IPS-15b (cell line): ENCODE measurements around the gene PCGF2.

ENCODE experiments used
- H3K27me3 ChIP-seq: one replicate; pipeline ENCODE4 v1.6.1; 2013; ENCODE audit warnings: low read length; ENCODE audit not compliant: control insufficient read depth, insufficient read depth
- H3K36me3 ChIP-seq: one replicate; pipeline ENCODE4 v1.6.1; 2013; ENCODE audit warnings: low read length; ENCODE audit not compliant: control insufficient read depth, insufficient read depth
- H3K4me1 ChIP-seq: one replicate; pipeline ENCODE4 v1.6.1; 2013; ENCODE audit warnings: mild to moderate bottlenecking, low read length; ENCODE audit not compliant: control insufficient read depth, insufficient read depth
- H3K4me3 ChIP-seq: one replicate; pipeline ENCODE4 v1.5.1; 2013; ENCODE audit warnings: low read depth, low read length
- H3K9ac ChIP-seq: one replicate; pipeline ENCODE4 v1.6.1; 2013; ENCODE audit warnings: low read depth, mild to moderate bottlenecking, low read length
- H3K9me3 ChIP-seq: one replicate; pipeline ENCODE4 v1.6.1; 2013; ENCODE audit warnings: mild to moderate bottlenecking, low read length; ENCODE audit not compliant: control insufficient read depth, insufficient read depth

Gene PCGF2

DNA sequence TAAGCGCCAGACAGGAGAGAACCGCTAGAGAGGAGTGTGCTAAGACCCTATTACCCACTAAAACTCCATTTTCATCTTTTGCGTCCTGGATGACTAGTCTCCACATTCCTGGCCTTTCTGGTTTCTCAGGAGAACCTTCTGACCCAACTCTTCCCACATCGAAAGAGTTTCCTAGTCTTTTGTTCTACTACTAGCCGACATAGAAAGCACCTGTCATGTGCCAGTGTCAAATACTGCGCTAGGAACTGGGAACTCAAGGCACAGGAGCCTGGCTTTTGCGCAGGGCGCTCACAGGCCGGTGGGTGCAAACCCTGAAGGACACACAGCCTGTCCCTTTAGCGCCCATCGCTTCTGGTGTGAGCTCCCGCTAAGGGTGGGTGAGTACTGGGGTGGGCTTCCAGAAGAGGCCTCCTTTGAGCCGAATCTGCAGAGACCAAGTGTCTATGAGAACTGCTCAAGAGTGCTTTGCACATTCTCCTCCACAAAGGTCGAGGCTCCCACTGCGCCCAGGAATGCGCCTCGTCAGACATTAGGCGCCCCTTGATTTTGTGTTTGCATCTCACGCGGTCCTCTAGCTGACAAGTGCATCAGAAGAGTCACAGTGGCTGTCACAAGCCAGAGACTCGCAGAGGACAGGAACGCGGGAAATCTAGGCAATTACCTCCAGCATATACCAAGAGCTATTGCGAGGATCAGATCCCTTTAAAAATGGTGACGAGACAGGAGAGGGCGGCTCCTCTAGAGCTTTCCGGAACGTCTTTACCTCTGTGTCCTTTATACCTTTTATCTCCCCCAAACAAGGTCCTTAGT is 2.4 kb upstream of the PCGF2 start:
- Histone ChIP-seq H3K4me3 (peak overlapping the region; percentile 98), H3K4me1 (peaks cover 10% of the 10 kb centered on the region), H3K36me3 (peaks cover 6% of the 10 kb centered on the region), H3K9me3 (no peaks in the 10 kb centered on the region), H3K9ac (peak overlapping the region; percentile 18), H3K27me3 (peaks cover 14% of the 10 kb centered on the region)

DNA sequence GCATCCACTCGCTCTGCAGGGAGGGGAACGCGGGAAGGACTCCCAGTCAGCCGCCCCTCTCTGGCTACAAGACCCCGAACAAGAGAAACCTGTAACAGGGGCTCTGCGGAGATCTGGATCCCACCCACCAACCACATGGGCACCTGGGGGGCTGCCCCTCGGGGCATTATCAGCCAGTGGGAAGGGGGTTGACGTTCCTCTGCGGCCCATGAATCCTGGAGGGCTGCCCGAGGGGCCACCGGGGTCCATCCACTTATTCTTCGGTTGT is 1.8 kb upstream of the PCGF2 start:
- H3K27me3 ChIP-seq = peaks cover 14% of the 10 kb centered on the region
- H3K9me3 ChIP-seq = no peaks in the 10 kb centered on the region
- H3K36me3 ChIP-seq = peaks cover 6% of the 10 kb centered on the region
- H3K4me3 ChIP-seq = peak overlapping the region; percentile 98
- H3K9ac ChIP-seq = peak overlapping the region; percentile 18
- peaks cover 12% of the 10 kb centered on the region for H3K4me1 ChIP-seq

DNA sequence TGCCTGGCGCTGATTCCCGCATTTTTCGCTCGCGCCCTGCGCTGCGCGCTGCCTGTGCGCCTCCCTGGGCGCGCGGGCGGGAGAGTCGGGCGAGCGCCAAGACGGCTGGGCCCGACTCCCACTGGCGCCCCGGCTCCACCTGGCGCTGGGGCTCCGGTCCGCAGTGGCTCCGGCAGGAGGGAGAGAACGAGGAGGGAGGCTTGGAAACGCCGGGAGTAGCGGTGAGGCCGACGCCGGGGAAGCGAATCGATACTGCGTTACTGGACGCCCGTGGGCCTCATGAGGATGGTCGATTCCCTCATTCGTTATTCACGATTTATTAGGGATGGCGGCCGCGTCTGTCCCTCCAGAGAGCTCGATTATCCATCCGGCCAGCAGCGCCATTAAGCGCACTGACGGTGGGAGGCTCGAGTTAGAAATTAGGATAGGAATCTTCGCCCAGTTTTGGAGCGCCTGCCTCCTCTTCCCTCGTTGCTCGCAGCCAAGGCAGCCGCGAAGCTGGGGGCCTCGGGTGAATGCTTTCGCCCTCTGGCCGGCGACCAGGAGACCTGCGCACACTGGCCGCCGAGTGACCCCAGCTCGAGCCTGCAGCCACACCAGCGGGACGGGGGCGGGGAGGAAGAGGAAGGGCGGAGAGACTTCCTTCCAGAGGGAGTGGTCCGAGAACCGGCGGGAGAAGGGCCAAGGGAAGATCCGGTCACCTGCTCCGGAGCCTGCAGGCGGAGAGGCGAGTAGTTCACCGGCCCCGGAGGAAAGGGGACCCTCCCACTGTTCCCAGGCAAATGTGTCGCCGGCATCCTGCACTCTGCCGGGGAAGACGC is 1.3 kb upstream of the PCGF2 start:
- no peaks in the 10 kb centered on the region for H3K9me3 ChIP-seq
- peak overlapping the region; percentile 98 for H3K4me3 ChIP-seq
- peaks cover 14% of the 10 kb centered on the region for H3K27me3 ChIP-seq
- H3K36me3 ChIP-seq = peaks cover under 1% of the 10 kb centered on the region
- peak overlapping the region; percentile 73 for H3K9ac ChIP-seq
- H3K4me1 ChIP-seq = peaks cover 12% of the 10 kb centered on the region

DNA sequence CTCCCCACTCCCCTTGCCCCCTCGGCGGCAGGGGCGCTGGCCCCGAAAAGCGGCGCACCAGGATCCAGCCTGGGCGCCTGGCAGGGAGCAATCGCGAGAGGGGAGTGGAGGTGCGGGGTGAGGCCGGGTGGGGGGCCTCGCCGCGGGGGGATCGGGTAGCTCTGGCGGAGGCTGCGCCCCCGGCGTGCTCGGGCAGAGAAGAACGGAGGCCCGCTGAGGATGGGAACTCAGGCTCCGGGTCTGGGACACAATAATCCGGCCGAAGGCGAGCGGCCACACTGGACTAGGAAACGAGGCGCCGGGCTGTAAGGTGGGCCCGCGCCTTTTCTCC is 721 bp upstream of the PCGF2 start:
- Histone ChIP-seq H3K27me3 (peaks cover 14% of the 10 kb centered on the region), H3K4me1 (peaks cover 14% of the 10 kb centered on the region), H3K36me3 (no peaks in the 10 kb centered on the region), H3K9ac (peak overlapping the region; percentile 73), H3K9me3 (no peaks in the 10 kb centered on the region), H3K4me3 (peak overlapping the region; percentile 98)

DNA sequence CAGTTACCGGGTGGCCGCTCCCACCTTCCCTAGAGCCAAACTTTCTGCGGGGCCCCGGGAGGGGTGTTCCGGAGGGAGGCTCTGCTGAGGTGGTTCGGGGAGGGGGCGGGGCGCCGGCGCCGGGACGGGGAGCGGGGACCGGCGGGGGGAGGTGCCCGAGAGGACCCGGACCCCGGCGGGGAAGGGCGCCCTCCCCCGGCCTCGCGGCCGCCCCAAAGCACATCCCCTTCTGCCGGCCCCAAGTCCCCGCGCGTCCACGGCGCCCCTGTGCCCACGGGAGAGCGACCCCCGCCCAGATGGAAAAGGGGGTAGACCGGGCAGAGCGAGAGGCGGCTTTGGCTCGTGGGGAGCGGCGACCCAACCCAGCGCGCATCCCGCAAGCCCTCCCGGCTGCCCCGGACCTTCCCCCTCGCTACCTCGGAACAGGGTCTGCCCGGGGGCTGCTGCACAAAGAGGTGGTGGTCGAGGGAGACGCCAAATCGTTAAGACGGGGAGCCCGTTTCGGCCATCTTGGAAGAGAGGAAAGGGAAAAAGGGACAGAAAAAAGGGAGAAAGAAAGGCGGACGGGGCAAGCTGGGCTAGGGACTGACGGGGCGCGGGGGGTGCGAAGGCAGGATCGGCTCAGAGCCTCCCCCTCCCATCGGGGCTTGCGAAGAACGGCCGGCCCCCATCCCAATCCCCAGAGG is 530 bp downstream of the PCGF2 start:
- peak overlapping the region; percentile 80 for H3K4me3 ChIP-seq
- H3K27me3 ChIP-seq = peaks cover 14% of the 10 kb centered on the region
- H3K9ac ChIP-seq = peak overlapping the region; percentile 94
- peaks cover 23% of the 10 kb centered on the region for H3K4me1 ChIP-seq
- no peaks in the 10 kb centered on the region for H3K9me3 ChIP-seq
- no peaks in the 10 kb centered on the region for H3K36me3 ChIP-seq

DNA sequence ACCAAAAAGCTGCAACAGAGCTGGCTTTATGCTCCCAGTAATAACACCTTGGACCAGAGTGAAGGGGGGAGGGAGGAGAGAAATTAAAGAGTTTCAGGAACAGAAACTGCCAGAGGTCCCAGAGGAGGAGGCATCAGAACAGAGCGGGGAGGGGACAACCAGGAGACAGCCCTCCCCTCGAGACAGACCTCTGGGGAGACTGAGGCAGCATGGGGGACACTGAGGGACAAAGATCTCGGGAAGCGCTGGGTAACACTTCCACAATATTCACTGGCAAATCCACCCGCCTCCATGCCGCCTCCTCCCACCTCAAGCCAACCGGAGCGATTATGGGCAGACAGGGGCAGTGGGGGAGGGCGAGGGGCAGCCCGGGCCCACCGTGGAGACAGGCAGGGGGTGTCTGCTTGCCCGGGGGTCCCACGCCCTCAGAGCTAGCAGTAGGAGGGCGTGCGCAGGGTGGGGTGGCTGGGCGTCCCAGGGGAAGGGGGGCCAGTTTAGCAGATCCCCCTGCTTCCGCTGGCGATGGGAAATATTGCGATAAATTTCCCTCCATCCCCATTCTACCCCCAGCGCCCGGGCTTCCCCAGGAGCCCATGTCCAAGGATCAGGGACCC is 1.2 kb downstream of the PCGF2 start:
- Histone ChIP-seq H3K9ac (peak overlapping the region; percentile 12), H3K36me3 (no peaks in the 10 kb centered on the region), H3K4me3 (peak overlapping the region; percentile 80), H3K27me3 (peaks cover 14% of the 10 kb centered on the region), H3K9me3 (no peaks in the 10 kb centered on the region), H3K4me1 (peaks cover 26% of the 10 kb centered on the region)

DNA sequence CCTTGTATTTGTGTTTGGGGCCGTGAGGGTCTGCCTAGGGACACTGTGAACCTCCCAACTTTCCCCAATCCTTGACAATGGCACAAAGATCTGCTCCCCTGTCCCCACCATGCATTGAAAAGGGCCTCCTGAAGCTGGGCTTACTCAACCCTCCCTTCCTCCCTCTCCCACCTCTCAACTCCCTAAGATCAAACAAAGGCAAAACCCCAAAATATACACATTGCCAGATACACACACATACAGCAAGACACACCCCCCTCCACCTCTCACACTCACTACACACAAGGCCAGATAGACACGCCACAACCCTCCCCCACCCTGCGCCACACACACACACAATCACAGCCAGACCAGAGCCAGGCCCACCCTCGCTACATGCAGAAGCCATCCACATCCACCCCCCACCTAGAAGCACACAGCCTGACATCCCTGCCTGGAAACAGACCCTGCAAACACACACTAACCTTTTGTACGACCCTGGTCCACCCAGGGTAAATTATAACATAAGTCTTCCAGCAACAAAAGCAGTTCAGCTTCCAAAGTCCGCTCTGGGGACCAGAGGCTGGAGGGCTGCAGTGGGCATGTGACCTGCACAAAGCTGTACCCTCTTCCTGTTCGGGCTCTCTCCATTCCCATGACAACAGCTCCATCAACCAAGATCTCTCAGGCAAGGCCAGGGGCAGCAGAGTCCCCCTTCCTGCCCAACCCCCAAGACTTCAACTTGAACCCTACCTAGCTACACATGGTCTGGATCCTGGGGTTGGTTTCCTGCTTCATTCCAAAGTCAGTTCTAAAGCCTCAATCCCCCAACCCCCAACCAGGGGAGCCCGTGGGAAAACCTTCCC is 1.9 kb downstream of the PCGF2 start:
- H3K9me3 ChIP-seq = no peaks in the 10 kb centered on the region
- H3K4me1 ChIP-seq = peaks cover 26% of the 10 kb centered on the region
- no peak overlapping the region for H3K9ac ChIP-seq
- peak overlapping the region; percentile 80 for H3K4me3 ChIP-seq
- peaks cover 11% of the 10 kb centered on the region for H3K27me3 ChIP-seq
- no peaks in the 10 kb centered on the region for H3K36me3 ChIP-seq

DNA sequence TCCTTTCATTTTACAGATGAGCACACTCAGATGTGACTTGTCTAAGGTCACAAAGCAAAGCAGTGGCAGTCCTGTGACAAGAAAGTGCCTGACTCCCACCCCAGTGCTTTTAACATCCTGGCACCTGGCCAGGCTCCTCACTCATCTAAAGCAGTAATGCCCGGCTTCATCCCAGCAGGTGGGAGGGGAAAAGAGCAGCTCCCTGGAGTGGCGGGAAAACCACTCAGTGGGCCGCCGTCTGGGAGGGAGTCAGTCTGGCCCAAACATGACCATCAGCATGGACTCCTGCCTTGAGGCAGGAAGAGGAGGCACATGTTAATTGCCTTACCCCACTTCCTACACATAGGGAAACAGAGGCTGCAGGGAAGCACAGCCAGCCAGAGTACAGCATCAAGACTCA is 2.6 kb downstream of the PCGF2 start:
- Histone ChIP-seq H3K27me3 (peaks cover 5% of the 10 kb centered on the region), H3K9me3 (no peaks in the 10 kb centered on the region), H3K4me1 (peaks cover 24% of the 10 kb centered on the region), H3K9ac (no peak overlapping the region), H3K36me3 (no peaks in the 10 kb centered on the region), H3K4me3 (no peak overlapping the region)

DNA sequence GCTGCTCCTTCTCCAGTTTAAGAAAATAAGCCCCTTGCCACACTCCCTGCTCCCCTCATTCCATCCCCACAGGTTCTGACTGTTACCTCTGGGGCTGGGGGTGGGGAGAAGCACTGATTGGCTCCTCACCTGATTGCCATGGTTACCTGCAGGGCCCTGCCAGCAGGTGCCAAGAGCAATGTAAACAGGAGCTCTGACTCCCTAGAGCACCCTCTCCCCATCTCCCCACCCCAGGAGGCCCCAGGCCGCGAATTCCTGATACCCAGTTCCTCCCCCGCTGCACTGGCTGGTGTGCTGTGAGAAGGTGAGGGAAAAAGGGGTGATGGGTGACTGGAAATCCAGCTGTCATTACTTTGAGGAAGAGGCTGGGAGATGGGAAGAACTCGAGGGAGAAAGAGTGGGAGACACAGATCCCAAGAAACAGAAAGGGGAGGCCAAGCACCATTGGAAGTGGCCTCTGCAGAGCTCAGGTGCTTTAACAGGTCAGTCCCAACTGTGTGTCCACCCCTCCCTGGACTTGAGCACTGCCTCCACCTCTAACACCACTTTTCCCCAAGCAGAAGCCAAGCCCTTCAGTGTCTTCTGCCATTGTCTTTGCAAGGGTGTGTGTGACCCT is 4.5 kb downstream of the PCGF2 start:
- Histone ChIP-seq H3K9ac (no peak overlapping the region), H3K4me3 (no peak overlapping the region), H3K4me1 (peaks cover 24% of the 10 kb centered on the region), H3K27me3 (no peaks in the 10 kb centered on the region), H3K9me3 (no peaks in the 10 kb centered on the region), H3K36me3 (peaks cover 18% of the 10 kb centered on the region)

DNA sequence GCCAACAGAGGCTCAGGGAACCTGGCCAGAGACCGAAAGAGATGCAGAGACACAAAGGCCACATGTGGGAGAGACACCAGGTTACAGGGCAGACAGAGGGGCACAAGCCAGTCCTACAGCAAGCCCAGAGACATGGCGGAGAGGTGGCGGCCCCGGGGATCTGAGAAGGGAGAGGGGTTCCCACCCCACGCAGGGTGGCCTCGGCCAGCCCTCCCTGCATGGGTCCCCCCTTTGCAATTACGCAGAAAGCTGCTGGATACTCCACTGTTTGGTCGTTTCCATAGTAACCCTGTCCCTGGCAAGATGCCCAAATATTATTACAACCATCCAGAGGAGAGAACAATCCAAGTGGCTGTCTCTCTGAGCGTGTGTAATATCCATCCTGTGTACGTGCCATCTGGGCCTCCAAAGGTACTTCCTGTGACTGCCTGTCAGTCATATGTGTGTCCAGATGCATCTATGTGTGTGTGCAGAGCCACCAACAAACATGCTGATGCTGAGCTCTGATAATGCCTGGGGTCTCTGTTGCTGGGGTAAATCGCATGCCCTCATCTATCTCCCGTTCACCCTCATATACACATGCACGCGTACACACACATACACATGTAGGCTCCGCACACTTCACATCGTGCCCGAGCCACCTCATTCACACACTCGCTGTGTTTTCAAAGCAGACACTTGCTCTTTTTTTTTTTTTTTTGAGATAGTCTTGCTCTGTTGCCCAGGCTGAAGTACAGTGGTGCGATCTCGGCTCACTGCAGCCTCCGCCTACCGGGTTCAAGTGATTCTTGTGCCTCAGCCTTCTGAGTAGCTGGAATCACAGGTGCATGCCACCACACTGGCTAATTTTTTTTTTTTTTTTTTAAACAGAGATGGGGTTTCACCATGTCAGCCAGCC is 5.5 kb downstream of the PCGF2 start:
- H3K9ac ChIP-seq = no peak overlapping the region
- H3K36me3 ChIP-seq = peaks cover 27% of the 10 kb centered on the region
- H3K4me3 ChIP-seq = no peak overlapping the region
- no peaks in the 10 kb centered on the region for H3K27me3 ChIP-seq
- H3K4me1 ChIP-seq = peaks cover 24% of the 10 kb centered on the region
- no peaks in the 10 kb centered on the region for H3K9me3 ChIP-seq
